Colon (tissue), 2 donors: ENCODE data around the gene TRIM7.
"Not testable (repeated sequence)": the region's sequence is repeated elsewhere in the genome, so short reads cannot be mapped to it uniquely, and the experiment has no call there.

Source experiments
- FAIRE-seq: peaks from 2 replicates; lab custom pipeline; 2012; peaks lifted over from hg19 to GRCh38; lab: Jason Lieb, UNC
- donor health status: control.
- donor health status: control.

Gene TRIM7

DNA sequence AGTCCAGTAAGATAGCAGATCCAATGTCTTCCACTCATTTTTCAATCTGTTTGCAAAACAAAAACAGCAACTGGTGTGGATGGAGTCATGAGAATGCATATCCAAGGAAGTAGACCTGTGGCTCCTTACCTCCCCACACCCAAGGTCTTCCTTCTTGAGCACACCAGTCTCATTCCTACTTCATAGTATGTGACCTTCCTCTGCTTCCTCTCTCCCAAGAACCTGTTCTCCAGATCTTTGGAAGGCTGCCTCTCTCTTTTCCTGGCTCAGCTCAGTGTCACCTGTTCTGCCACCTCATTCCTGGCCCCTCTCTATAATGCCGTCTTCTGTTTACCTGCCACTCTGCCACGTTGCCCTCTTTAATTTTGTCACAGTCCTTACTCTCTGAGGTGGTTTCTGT, 7.9 kb upstream of the TRIM7 start:
- FAIRE-seq: no peak

DNA sequence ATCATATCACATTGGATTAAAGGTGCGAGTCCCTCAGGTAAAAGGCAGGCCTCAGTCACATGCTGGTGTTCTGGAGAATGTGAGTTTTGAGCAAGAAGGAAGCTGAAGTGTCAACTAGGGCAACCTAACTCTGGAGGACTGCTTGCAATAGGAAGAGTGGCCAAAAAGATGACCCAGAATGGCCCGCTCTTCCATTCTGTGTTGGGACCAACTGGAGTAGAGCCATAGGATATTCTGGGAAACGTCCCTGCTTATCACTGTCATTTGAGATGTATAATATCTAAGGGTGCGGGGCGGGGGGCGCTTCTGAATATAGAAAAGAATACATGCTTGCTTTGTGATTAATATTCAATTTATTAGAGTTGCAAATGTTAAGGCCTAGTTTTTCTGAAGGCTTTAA, 7.1 kb upstream of the TRIM7 start:
- FAIRE-seq: no peak

DNA sequence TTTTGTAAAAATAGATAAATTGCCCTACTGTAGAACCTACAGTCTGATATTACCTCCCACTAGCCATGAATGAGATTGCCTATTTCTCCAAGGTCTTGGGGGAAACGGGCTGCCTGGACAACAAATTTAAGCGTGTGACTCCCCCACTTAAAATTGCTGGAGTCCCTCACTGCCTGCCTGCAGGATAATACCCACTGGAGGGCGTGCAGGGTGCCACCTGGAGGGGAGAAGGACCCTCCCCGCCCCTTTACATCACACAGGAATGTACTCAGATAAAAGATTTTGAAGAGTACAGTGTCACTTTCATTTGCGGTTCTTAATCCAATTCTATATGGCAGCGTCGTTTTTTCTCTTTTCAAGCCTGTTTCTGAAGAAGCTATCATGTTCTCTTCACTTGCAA, 6.2 kb upstream of the TRIM7 start:
- no peak for FAIRE-seq

DNA sequence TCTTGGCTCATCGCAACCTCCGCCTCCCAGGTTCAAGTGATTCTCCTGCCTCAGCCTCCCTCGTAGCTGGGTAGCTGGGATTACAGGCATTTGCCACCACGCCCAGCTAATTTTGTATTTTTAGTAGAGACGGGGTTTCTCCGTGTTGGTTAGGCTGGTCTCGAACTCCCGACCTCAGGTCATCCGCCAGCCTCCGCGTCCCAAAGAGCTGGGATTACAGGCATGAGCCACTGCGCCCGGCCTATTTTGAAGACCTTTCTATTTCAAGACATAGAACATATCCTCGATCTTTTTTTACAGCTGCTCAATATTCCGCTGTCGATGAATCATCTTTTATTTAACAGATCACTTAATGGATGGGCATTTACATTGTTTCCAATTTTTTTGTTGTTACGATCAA, 5.7 kb upstream of the TRIM7 start:
- not testable (repeated sequence) for FAIRE-seq

DNA sequence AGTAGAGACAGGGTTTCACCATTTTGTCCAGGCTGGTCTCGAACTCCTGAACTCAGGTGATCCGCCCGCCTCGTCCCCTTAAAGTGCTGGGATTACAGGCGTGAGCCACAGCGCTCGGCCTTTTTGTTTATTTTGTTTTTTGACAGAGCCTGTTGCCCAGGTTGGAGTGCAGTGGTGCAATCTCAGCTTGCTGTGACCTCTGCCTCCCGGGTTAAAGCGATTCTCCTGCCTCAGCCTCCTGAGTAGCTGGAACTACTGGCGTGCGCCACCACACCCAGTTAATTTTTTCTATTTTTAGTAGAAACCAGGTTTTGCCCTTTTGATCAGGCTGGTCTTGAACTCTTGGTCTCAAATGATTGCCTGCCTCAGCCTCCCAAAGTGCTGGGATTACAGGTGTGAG, 5.2 kb upstream of the TRIM7 start:
- FAIRE-seq: not testable (repeated sequence)

DNA sequence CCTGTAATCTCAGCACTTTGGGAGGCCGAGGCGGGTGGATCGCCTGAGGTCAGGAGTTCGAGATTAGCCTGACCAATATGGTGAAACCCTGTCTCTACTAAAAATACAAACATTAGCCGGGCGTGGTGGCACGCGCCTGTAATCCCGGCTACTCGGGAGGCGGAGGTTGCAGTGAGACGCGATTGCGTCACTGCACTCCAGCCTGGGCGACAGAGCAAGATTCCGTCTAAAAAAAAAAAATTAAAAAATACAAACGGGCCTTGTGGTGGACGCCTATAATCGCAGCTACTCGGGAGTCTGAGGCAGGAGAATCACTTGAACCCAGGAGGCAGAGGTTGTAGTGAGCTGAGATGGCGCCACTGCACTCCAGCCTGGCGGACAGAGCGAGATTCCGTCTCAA, 4.0 kb upstream of the TRIM7 start:
- not testable (repeated sequence) for FAIRE-seq

DNA sequence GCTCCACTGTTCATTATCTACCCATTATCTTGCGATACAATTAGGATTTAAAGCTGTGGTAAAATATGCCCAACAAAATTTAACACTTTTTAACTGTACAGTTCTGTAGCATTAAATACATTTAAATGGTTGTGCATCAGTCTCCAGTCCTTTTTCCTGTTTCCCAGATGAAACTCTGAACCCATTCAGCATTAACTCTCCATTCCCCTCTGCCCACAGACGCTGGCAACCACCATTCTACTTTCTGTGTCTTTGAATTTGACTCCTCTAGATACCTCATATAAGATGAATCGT, 2.9 kb upstream of the TRIM7 start:
- no peak for FAIRE-seq

DNA sequence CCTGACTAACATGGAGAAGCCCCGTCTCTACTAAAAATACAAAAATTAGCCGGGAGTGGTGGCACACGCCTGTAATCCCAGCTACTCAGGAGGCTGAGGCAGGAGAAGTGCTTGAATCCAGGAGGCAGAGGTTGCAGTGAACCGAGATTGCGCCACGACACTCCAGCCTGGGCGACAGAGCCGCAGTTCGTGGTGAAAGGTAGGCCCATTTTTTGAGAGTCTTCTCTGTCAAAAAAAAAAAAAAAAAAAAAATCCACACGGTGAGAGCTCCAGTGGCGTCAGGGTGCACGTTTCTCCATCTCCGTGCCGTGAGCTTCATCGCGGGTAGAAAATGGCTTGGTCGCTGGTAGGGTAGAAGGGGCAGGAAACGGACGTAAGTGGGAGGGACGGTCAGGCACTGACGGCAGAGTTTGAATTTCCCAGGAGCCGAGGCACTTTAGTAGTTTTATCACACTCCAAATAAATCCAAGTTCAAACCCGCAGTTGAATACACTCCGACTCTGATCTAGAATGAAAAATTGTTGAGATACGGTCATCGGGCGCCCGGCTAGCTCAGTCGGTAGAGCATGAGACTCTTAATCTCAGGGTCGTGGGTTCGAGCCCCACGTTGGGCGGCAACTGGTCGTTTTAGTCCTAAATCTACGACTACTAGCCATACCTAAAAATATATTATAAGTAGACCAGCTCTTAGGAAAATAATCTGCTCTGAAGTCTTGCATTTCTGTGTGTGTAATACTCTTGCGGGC, 2.4 kb upstream of the TRIM7 start:
- no peak for FAIRE-seq

DNA sequence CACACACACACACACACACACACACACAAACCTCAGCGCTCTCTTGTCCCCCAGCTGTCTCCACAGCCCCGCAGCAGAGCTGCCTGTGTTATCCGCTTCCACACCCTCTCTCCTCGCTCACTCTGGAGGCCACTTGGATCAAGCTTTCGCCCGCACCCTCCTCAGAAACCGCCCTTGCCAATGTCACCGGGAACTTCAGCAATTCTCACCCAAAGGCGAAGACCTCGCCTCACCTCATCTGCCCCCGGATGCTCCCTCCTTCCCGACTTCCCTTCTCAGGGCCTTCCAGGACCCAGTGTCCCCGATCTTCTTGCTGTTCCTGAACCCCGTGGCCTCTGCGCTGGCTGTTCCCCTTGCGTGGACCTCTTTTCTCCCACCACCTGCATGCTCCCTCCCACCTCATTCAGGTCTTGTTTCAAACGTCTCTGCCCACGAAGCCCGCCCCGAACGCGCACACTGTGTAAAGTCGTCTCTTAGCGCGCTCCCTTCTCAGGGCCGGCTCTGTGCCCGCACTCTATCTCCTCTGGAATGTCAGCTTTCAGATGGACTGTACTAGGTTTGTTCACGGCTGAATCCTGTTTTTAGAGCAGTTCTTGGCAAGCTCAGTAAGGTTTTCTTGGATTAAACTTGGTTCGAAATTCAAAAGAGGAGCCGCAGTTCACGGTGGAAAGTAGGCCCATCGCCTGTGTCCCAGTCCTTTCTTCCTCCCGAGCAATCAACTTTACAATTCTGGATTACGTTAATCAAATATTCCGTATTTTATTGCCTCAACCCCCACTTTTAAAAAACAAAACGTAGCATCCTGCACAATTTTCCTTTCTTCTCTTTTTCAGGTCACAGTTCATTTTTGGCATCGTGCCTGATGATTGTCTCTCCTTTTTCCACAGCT, 1.0 kb upstream of the TRIM7 start:
- FAIRE-seq: no peak

DNA sequence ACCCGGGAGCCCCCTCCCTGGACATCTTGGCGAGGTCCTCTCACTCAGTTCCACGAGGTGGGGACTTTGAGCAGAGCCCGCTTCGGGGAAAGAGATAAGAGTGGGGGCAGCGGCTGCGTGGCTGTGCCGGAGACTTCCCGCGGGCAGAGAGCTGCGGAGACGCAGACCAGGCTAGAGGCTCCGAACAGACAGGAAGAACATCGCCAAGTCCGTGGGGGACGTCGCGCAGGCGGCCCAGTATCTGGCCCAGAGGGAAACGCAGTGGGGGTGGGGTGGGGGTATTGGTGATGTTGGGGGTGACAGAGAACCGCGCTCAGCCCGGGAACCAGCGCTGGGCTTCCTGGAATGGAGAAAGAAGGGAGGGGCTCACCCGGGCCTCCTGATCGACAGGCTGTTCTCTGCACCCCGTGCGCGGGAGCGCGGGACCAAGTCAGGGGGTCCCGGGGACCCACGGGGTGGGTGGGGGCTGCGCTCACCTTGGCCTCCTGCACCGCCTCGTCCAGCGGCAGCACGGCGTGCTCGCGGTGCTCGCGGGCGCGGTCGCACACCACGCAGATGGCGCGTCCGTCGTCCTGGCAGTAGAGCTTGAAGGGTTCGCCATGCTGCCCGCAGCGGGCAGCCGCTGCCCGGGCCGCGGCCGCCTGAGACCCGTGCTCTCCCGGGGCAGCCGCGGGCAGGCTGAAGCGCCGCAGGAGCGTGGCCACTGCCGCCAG, 727 bp downstream of the TRIM7 start:
- no peak for FAIRE-seq

DNA sequence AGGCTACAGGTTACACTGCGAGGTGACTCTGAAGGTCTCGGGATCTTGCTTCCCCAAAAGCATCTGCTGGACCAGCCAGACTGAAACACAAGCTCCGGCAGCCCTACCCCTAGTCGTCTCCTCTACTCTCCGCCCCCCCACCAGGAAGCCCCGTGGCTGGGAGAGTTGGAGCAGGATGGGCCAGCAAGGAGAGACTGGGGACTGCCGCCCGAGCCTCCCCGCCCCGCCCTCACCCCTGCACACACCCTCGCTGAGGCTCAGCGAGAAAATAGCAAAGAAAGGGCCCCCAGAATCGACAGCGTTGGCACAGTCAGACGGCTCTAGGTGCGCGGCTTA, 1.3 kb downstream of the TRIM7 start:
- FAIRE-seq: no peak

DNA sequence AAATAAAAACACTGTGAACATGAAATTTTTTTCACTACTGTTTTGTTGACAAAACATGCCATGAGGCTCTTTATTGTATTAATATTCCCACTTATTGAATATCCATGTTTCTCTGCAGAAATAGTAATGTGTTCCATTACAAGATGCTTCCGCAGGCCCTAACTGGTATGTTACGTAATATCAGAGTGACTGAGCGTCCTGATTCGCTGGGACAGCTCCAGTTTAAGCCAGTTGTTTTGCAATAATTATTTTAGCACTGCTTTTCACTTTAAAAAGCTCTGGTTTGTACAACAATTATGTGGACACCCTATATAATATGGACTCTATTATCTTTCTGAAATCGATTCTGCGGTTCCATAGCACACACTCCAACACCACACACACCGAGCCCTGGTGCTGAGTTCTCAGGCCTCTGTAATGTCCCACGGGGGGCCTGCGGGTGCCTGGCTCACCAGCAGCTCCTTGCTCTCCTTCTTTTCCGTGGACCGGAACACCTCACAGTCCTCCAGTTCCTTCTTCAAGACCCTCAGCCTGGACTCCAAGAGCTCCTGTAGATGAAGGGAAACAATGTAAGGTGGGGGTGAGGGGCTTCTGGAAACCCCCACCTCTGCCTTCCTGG, 1.8 kb downstream of the TRIM7 start:
- no peak for FAIRE-seq

DNA sequence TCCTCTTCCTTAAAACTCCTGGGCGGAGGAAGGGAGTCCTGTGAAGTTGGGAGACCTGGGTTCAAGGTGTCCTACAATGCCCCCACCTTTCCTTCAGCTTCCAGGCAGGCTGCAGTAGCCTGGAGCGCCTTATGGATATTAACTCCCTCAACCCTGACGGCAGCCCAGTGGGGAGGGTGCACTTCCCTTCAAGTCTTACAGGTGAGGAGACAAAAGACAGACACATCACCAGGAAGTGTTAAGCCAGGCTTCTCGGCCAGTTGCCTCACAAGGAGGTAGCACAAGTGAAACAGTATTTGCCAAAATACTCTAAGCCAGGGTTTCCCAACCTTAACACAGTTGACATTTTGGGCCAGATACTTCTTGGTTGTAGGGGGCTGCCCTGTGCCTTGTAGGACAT, 4.2 kb downstream of the TRIM7 start:
- FAIRE-seq: no peak

DNA sequence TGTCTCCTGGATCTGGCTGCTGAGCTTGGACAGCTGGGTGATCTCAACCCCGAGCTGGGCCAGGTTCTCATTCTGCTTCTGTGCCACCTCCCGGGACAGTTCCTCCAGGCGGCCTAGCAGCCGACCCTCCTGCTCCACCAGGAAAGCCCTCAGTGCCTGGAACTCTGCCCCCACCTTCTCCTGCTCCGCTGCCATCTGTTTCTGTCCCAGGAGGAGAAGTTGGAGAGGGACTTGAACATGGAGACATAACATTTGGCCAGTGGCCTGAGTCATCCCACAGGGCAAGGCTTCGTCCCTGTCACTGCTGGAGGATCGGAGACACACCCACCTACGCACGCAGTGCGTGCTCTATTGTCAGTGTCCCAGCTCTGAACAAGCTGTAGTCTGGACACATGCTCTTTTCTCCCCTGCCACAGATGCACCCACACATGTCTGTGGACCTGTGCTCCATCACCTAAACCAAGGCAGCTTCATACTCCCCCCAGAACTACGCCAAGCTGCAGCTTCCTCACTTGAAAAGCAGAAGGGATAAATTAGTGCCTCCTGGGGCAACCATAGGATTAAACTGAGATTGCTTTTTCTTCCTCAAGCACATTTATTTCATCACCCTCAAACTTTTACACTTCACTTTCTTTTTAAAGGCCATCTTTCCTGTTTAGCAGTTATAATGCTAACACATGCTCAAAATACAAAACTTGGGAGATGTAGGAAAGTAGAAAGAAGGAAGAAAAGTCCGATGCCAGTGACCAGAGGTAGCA, 4.9 kb downstream of the TRIM7 start:
- no peak for FAIRE-seq

DNA sequence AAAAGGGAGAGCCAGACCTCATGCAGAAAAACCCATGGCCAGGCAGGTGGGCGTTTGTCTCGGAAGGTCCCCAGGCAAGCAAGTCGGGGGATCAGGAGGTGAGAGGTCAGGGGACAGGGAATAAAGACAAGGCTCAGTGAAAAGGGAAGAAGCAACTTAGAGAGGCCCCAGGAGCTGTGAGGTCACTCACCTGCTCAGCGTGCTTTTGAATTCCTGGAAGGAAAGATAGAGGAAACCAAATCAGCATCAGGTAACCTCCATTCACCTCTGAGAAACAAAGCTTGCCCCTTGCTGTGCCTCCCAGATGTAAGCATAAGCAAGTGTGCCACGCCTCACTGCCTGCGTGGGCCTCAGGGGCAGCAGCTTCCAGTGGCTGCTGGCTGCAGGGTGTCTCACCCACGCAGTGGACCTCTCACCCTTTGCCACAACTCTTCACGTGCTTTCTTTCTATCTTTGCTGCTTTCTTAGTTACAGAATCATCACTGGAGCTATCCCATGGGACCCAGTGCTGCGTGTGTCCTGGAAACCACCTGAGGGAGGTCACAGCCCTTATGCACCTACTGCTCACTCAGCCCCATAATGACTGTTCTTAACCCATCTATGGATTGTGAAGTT, 6.0 kb downstream of the TRIM7 start:
- no peak for FAIRE-seq

DNA sequence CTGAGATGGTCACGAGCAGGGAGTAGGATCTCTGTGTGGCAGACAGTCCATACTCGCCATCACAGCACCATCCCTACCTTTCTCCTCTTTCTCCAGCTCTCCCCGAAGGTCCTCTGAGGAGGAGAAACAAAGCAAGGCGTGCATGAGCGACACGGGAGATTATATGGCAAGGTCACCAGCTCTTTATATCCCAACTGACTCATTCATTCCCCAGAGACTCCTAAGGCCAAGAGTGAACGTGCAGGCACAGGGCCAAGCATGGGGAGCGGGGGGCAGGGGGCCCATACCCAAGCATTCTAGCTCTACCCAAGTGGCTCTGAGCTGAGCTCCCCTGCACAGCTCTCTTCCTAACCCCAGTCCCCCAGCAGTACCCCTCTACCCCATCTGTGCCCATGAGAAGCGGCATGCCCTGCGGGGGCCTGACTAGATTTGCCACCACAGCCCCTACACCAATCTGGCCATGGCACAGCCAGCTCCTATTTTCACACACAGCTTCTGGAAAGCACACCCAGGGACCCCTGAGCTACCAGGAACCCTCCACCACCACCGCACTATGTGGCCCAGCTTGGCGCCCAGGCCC, 6.8 kb downstream of the TRIM7 start:
- no peak for FAIRE-seq

DNA sequence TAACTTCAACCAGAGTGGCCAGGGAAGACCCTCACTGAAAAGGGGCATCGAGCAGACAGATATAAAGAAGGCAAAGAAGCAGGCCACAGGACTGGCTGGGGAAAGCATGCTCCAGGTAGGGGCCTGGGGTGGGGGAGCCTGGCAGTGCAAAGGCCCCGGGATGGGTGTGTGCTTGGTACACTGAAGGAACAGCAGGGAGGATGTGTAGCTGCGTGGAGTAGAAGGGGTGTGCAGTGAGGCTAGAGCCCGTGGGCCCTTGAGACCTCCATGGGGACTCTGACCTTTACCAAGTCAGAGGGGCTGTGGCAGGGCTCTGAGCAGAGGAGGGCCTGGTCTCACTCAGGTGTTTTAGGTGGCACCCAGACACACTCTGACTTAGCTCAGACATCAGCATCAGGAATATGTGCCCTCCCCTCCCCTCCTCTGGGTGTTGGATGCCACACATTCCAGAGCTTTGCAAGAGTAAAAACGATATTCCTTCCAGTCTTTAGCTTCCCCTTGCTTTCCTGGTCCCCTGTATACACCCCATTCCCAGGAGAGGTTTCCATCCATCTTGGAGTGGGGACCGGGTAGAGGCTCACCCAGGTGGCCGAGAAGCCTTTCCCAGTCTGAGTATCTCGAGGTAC, 7.6 kb downstream of the TRIM7 start:
- no peak for FAIRE-seq

DNA sequence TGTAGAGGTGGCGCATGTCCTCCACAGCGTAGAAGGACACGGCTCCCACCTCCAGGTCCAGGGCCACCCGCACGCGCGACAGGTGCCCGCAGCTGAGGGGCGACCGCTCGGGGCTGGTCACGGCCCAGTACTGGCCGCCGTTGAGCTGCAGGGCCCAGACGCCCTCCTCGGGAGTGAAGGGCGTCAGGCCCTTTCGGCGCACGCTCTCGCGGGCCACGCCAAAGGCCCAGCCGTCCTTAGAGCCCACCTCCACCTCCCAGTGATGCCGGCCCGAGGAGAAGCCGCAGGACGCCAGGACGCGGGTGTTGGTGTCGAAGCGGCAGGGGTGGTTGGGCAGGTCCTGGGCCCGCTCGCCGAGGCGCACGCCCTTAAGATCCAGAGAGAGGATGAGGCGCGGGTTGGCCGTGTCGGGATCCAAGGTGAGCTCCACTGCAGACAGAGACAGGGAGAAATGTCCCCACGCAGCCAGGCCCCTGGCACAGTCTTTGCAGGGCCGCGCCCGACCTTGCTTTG, 9.7 kb downstream of the TRIM7 start:
- no peak for FAIRE-seq

DNA sequence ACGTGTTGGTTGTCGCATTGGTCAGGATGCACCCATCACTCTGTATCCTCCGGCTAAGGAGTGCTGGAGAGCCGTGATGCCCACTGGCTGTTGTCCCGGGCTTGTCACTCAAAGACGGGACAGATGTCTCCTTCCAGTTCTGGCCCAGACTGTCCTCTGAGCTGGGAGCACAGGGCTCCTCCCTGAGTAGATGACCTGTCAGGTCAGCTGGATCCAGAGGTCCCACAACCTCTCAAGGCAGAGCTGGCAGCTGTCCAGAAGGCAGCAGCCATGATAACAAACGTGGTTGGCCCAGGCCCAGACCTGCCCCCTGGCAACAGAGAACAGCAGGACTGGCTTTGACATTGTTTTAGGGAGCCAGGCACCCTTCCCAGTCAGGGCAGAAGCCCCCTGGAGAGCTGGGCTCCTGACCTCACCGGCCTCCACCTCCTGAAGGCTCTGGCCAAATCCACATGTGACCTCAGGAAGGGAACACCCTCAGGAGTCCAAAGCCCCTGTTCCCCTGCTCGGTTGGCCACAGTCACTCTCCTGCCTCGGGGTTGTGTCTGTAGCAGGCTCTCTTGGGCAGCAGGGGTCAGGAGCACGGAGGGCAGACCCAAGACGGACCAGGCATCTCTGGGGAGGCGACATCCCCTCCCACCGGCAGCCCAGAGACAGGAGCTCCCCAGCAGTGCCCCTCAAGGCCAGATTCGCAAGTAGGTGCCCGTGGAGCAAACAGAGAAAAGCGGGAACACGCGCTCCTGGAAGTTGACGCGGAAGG, 10.3 kb downstream of the TRIM7 start:
- FAIRE-seq: no peak

DNA sequence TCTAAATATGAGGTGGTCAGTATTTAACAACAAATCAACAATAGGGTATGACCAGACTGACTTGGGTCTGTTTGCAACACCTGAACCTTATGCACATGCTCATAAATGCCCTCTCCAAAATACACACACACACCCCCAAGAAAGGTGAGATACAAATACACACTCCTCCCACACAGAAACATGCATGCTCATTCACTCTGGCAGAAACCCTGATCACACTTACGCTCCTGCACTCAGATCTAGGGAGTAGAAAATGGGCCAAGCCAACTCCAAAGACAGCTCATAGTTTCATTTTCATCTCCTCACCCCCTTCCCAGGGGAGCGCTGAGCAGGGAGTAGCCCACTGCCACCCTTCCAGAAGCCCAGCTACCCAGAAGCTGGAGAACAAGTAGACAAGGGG, 11.3 kb downstream of the TRIM7 start:
- FAIRE-seq: no peak
